HL-60/S4 treated with retinoic acid at 250 ng/mL for 4 days and 3 days (cell line): ENCODE data around the gene ATP12A.

ENCODE experiments used
- in situ Hi-C: fragments of 300-500 bp; cut with MboI; formaldehyde crosslinking; loops from 2 replicates; pipeline ENCODE4 v1.7.0; 2022; ENCODE audit warnings: low sequenced_read_pairs

Gene ATP12A

GRCh38 chr13:24662195-24663088 lies 17.8 kb upstream of the ATP12A start:
- in situ Hi-C loops, result no loop called here

DNA sequence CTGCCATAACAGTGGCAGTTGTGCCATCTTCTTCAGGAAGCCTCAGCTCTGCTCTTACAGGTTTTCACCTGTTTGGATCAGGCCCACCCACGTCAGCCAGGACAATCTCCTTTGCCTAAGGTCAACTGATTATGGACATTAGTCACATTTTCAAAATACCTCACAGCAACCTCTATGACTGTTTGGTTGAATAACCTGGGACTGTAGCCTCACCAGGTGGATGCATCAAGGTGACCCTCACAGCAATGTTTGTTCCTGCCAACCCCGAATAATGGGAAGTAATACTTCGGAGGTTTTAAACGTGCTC lies 17.2 kb upstream of the ATP12A start:
- in situ Hi-C loops, result no loop called here

GRCh38 chr13:24663586-24663985 lies 16.6 kb upstream of the ATP12A start:
- in situ Hi-C loops, result no loop called here

GRCh38 chr13:24664726-24665409 lies 15.3 kb upstream of the ATP12A start:
- in situ Hi-C loops, result no loop called here

- in situ Hi-C loops, result no loop called here
Observed at GRCh38 chr13:24668511-24668910, 11.7 kb upstream of the ATP12A start.

DNA sequence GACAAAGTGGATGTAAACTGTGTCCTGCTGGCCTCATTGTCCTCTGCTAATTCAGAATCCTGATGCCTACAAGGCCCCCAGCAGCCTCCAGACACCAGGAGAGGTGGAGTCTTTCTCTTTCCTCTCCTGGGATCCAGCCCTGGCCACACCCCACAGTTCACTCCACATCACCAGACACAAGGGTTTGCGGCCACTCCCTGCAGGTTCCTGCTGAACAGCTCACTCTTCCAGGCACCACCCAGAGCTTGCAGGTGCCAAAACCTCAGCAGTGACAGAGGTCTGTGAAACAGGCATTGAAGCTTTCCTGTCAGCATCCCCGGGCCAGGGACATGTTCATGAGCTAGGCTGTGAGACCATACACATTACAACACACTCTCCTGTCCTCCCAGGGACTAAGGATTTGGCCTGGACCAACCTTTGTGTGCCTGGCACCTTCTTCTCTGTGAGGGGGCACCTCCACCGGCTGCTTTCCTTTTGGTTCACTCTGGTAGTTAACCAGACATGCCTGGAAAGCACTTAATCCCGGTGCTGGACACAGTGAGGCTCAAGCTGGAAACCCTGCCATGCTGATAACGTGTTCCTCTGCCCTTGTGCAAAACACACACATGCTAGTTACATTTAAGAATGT lies 11.1 kb upstream of the ATP12A start:
- in situ Hi-C loops, result no loop called here

DNA sequence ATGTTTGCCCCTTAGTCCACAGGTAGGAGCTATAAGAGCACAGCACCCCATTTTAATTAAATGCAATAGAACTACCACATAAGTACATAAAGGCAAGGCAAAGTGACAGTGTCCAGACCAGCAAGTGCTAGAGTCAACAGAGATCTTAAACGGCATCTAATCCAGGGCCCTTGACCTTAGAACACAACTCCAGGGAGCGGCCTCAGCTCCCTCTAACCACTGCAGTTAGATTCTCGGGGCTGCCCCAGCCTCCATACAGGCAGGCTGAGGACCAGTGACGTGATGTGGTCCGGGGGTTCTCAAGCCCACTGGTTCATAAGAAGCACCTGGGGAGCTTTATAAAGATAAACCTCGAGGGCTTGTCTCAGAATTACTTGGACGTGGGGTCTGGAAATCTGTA lies 10.0 kb upstream of the ATP12A start:
- in situ Hi-C loops, result no loop called here

DNA sequence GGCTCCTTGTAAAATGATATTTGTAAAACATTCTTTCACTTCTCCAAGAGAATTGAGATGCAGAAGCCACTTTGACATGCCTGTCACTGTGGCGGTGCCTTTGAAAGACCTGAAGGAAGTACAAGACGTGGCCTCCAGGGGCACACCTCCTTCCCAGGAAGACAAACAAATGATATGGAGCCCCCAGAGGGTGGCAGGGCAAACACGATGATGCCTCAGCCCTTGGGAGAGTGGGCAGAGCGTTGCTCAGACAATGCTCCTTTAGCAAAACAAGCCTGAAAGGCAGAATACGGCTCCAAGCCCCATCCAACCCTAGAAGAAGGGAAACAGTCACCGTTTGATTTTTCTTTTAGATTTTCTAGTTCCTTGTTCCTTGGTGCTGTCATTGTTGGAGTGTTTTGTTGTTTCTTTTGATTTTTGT lies 9.2 kb upstream of the ATP12A start:
- in situ Hi-C loops, result no loop called here

GRCh38 chr13:24671386-24672113 lies 8.7 kb upstream of the ATP12A start:
- in situ Hi-C loops, result no loop called here

- in situ Hi-C loops, result no loop called here
Observed at GRCh38 chr13:24672141-24673132, 7.8 kb upstream of the ATP12A start.

DNA sequence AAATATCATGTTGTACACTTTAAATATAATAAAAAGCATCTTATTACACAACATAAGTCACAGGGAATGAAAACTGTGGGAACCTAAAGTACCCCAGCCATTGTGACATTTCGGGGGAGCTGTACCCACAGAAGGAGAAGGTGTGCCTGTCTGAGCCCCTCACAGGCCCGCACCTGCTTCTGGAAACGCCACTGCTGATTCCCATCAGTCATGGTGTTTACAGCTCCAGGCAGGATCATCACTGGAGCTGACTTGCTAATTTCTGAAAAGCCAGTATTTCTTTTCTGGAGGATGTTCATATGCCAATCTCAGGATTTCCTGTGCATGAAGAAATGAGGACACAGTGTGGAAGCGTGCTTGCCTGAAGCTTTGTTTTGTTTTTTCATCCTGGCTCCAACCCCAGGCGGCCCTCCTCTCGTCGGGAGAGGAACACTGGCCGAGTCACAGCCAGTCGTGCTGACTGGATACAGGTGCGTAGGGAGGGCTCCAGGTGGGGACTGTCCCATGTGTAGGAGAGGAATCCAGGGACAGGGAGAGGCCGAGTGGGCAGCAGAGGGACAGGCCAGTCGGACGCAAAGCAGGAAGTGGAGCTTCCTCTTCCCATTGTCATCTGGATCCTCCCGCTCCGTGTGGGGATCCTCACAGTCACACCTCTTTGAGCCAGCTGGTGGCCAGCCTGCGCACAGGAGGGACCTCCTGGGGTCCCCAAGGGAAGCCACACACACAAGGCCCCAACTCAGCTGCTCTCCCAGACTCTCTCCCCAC lies 4.2 kb upstream of the ATP12A start:
- in situ Hi-C loops, result no loop called here

DNA sequence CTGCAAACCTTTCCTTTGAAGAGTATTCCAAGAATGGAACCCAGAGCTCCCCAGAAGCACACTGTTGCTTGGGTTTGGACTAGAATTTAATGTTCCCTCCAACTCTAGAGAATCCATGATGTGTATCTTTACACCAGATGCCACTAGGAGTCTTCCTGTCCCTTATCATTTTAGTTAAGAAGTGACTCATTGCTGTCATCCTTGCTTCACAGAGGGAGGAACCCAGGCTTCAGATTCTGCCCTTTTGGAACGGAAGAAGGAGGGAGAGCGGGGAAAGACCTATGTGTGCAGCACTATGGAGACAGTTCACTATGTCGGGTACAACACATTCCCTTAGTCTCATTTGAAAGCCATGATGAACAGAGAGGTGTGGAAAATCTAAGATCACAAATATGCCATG lies 2.1 kb upstream of the ATP12A start:
- in situ Hi-C loops, result no loop called here

GRCh38 chr13:24679686-24680085 lies 522 bp upstream of the ATP12A start:
- in situ Hi-C loops, result no loop called here

DNA sequence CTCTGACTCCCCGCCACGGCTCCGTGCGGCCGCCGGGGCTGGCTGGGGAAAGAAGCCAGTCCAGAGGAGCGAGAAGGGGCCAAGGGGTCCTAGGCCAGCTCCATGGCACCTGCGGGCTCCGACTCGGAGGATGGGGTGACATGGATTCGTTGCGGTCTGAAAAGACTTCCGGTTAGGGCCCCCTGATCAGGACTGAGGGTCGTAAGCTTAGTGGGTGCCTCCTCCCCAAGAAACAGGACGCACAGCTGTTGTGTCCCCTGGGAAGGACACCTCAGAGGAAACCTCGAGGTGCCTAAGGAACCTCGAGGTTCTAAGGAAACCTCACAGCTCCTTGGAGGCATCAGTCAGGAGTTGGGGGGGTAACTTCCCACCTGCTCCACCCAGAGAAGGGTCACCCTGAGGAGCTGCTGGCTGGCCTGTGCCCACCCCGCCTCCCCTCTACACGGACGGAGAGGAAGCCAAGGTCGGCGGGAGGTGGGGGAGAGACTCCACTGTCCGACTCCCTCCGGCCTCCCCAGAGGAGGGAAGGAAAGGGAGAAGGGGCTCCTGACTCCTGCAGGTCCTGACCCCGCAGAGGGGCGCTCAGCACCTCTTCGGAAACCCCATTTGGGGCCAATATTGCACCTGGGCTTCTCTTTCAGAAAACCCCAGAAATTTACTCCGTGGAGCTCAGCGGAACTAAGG lies 855 bp downstream of the ATP12A start:
- in situ Hi-C loops, result no loop called here

DNA sequence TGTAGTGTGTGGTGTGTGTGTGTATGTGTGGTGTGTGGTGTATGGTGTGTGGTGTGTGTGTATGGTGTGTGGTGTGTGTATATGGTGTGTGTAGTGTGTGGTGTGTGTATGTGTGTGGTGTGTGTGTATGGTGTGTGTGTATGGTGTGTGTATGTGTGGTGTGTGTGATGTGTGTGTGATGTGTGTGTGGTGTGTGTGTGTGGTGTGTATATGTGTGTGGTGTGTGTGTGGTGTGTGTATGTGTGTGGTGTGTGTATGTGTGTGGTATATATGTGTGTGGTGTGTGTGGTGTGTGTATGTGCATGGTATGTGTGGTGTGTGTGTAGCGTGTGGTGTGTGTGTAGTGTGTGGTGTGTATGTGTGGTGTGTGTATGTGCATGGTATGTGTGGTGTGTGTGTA lies 1.7 kb downstream of the ATP12A start:
- in situ Hi-C loops, result no loop called here

GRCh38 chr13:24682353-24682752 lies 2.1 kb downstream of the ATP12A start:
- in situ Hi-C loops, result no loop called here

DNA sequence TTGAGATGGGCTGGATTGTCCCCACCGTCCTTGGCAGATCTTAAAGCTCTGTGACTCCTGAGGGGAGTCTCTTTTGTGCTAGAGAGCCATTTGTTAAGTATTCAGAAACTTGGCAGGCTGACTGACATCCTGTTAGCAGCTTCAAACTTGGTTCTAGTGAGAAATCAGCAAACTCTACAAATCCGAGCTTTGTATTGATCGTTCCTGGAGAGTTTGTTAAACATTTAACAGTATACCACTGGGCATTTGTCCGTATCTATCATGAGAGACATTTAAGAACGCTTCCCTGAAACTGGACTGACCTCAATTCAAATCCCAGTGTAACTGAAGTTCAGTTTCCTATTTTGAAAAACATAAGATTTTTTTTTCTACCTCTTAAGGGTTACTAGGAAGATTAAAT lies 3.1 kb downstream of the ATP12A start:
- in situ Hi-C loops, result no loop called here

DNA sequence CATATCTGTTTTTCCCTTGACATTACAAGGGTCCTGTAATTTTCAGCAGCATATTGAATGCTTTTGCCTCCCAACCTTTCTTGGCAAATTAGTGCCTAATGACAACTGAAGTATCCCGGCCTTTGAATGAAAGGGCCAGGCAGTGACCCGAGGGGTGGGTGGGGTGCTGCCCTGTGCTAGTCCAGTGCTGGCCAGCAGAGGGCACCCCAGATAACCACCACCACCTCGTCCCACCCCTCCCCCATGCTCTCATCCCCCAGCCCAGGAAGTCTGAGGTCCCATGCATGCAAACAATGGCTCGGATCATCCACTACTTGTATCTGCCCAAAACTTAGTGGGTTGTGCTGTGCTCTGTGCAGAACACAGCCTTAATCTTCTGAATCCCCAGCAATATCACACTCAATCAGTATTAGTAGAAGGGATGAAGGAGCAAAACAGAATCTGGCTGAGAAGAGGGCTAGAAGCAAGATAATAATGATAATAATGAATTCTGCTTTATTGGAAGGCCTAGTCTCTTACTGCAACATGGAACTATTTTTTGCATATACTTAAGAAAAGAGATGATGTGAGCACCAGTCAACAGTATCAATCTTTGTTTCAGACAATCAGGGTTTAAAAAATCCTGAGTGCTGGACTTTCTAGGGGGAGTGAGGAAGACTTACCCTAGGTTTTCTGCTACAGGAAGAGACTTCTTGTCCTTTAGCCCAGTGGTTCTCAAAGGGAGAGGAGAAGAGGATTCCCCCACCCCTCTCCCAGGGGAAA lies 3.8 kb downstream of the ATP12A start:
- in situ Hi-C loops, result no loop called here
